NCI-H446 (cell line): ENCODE data around the gene NME3.
"Not testable (repeated sequence)": the region's sequence is repeated elsewhere in the genome, so short reads cannot be mapped to it uniquely, and the experiment has no call there.

Source experiments
- DNase-seq, 2 experiments: peaks; one replicate each; lab custom pipeline; 2025; lab: John Stamatoyannopoulos, UW

NME3 gene

DNA sequence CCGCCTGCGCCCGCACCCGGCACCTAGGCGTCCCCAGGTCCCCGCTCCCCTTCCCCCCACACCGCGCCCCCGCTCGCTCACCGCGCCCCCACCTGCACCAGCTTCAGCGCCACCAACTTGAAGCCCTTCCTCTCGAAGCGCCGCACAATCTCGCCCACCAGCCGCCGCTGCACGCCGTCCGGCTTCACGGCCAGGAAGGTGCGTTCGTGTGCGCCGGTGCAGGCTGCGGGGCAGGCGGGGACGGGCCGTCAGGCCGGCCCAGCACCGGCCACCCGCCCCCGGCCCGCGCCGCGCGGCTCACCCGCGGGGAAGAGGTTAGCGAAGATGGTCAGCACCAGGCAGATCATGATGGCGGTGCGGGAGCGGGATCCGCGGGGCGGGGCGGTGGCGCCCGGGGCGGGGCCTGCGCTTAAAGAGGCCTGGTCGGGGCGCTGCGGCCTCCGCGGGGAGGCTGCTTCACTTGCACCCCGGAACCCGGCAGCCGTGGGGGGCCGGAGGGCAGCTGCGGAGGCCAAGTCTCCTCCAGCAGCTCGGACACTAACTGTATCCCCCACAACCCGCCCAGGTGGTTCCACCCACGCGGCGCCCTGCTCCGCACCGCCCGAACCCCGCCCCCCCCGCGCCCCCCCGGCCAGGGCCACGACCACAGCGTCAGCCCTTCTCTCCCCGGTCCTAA is at the start of gene NME3:
TSS of gene NME3 (minus strand) at position 356 of the 676 bp plus-strand sequence. CDS start at position 347, 9 bp downstream.
- peak; percentile 13 to 63 for DNase-seq

GRCh38 chr16:1820946-1821290 is 49.6 kb upstream of the NME3 start:
- no peak for DNase-seq

DNA sequence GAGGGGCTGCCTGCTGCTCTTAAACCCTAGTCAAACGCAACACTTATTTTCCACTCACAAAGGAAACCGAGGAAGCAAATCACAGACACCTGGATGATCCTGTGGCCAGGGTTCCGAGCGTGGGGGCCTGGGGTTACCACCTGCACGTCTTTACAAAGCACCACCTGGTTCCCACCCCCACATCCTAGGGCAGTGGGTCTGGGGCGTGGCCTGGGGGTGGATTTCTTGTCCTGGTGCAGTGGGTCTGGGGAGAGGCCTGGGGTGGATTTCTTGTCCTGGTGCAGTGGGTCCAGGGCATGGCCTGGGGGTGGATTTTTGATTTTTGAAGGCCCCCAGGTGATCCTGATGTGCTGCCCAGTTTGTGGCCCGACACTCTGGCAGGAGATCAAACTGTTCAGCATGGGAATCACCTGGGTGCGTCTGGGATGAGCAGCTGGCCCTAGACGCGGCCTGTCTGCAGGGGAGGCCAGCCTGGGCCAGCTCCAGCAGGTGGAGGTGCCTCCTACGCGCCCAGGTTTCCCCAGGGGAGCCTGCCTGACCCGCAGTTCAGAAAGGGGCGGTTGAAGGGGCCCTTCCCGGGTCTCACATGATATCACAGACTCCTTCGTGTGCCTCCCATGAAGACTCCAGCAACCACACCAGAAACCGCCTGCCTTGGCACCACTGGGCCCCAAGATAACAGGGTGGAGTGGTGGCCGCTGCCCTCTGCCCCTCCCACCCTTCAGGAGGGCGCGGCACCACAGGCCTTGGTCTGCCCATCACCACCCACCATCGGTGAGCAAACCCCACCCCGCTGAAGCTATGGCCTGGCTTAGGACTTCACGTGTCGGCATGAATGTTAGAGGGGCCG is 49.0 kb upstream of the NME3 start:
- DNase-seq = no peak

DNA sequence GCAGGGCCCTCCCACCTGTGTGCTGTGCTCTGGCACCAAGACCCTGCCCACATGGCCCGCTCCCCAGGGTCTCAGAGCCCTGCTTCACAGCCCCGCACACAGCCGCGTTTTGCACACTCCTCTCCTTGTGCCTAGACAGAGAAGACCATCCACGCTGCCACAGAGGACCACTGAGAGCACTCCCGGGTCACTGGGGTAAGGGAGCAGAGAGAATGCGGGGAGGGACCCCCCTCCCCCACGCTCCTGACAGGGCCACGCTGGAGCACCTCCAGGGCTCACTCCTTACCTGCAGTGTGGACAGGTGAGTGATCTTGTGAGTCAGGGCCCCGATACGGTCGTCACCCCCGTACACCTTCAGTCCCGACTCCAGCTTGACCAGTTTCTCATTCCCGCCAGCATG is 48.3 kb upstream of the NME3 start:
- DNase-seq = no peak

DNA sequence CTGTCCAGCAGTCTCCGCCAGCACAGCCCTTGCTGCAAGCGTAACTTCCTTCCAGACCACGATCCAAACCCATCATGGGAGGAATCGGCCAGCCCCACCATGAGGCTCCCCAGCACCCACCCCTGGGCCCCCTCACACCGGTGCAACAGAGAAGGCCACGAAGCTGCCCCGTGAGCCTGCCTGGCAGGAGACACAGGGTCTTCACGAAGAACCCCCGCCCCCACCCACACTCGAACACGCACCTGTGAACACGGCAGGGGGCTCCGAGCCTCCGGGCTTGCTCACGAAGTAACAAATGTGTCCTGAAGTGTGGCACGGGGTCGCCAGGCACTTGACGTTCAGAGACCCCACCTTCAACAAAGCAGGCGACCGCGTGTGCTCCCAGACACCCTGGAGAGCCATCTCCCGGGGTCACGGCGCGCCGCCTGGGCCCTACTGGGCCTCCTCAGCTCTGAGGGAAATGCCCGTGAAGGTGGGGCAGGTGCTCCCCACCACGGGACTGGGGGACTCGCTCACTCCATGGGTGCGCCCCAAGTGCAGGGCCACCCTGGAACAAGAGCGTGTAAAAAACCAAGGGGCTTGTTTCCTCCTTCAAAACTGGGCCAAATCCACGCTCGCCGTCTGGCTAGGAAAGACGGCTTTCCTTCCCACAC is 47.7 kb upstream of the NME3 start:
- no peak for DNase-seq

DNA sequence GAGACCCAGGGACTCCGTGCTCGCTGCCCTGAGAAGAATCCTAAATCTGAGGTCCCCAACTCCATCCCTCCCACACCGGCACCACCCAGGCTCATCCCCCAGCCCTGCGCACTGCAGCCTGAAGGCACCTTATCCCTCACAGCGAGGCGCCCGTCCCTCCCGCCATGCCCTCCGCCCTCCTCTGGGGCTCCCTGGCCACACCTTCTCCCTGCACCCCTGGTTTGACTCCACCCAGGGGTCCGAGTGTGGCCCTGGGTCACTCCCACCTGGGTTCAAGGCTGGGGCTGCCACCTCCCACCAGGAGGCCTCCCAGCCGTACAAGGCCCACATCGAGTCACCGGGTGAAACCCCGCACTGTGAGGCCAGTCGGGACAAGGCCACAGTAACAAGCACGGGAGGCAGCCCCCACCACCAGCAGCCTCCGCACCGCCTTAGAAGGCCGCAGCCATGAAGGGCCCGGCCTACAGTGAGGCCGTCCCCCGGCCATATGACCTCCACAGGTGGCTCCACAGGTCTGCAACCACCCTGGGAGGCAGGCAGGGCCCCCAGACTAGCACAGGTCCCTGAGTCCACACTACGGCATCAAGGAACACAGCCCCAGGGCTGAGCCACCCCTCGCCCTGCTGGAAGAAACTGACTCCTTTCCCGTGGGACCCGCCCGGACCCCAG is 47.0 kb upstream of the NME3 start:
- DNase-seq = no peak

DNA sequence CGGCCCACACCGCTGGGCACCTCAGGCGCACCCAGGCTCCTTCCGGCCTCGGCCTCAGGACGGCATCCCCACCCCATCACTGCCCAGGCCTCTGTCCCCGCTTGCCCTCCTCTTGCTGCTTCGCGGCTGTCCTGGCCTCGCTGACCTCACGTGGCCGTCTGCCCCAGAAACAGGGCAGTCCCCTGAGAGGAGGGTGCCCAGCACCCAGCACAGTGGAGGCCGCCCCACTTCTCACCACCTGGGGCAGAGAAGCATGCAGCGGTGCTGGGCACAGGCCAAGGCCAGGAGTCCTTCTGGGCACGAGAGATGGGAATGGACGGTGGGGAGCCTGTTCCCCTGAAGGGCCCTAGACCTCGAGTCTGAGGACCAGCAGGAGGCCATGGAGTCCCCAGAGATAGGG is 46.4 kb upstream of the NME3 start:
- DNase-seq = no peak

DNA sequence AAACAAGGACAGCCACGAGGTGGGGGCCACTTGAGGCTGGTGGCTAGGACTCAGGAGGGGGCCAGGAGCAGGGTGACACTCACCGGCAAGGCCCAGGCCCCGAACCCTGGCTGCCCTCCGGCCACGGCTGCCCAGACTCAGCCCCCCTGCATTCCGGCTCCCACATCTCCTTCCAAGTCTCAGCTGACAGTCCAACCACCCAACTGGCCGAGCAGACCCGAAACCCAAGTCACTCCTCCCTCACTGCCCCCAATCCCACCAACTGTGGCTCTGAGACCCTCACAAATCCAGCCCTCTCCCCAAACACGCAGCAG is 45.9 kb upstream of the NME3 start:
- no peak for DNase-seq

DNA sequence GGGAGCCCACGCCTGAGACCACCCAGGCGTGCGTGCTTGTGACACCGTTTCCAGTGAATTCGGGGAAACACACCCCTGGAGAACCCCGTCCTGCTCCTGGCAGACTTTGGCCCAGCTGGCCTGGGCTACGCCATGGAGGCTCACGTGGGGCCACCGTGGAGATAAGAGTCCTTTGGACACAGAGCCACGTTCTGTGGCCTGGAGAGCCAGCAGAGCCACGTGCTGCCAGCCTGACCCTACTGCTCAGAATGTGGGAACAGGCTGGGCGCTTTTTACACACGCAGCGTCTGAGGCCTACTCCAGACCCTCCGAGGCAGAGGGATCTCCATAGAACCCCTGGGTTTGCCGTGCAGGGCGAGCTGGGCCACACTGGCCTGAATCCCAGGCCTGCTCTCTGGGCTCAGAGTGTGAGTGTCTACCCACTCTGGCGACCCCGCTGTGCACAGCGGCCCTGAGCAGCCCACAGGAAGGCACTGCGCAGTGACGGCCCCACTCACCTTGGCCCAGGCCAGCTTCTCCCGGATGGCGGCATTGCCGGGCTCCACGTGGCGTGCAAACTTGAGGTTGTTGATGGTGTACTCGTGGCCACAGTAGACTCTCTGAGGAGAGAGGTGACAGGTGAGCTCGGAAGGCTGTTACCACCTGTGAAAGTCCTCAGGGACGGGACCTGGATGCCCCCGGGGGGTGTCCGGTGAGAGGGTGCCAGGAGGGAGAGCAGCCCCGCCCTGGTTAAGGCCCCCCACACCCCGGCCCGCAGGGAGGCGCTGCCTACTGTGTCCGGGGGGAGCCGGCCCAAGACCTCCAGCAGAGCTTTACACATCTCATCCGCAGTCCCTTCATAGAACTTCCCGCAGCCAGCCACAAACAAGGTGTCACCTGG is 45.3 kb upstream of the NME3 start:
- no peak for DNase-seq

DNA sequence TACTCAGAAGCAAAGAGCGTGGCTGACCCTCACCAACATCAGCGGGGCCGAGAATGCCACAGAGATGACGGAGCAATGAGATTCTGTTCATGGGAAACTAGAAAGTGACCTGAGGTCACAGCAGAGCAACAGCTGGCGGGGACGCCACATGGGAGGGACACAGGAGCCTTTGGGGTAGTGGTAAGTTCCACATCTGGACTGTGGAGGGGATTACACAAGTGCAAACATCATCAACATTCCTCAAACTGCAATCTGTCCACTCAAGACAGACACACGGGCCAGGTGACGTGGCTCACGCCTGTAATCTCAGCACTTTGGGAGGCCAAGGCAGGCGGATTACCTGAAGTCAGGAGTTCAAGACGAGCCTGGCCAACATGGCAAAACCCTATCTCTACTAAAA is 44.1 kb upstream of the NME3 start:
- no peak for DNase-seq

GRCh38 chr16:1812732-1813163 is 41.4 kb upstream of the NME3 start:
- peak; percentile 2 to 65 for DNase-seq

- DNase-seq = no peak
Measured at GRCh38 chr16:1810536-1810935, 39.2 kb upstream of the NME3 start.

- DNase-seq = no peak
Measured at GRCh38 chr16:1810106-1810505, 38.8 kb upstream of the NME3 start.

- DNase-seq = no peak
Measured at GRCh38 chr16:1809281-1809801, 38.0 kb upstream of the NME3 start.

GRCh38 chr16:1808691-1809090 is 37.3 kb upstream of the NME3 start:
- no peak for DNase-seq

GRCh38 chr16:1807626-1808025 is 36.3 kb upstream of the NME3 start:
- DNase-seq = no peak

- DNase-seq = no peak
Measured at GRCh38 chr16:1800701-1801100, 29.4 kb upstream of the NME3 start.

DNA sequence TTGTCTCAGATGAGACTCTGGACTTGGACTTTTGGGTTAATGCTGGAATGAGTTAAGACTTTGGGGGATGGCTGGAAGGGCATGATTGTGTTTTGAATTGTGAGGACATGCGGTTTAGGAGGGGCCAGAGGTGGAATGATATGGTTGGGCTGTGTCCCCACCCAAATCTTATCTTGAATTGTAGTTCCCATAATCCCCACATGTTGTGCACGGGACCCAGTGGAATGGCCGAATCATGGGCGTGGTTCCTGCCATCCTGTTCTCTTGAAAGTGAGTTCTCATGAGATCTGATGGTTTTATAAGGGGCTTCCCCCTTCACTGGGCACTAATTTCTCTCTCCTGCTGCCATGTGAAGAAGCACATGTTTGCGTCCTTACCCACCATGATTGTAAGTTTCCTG is 27.9 kb upstream of the NME3 start:
- DNase-seq = not testable (repeated sequence)

DNA sequence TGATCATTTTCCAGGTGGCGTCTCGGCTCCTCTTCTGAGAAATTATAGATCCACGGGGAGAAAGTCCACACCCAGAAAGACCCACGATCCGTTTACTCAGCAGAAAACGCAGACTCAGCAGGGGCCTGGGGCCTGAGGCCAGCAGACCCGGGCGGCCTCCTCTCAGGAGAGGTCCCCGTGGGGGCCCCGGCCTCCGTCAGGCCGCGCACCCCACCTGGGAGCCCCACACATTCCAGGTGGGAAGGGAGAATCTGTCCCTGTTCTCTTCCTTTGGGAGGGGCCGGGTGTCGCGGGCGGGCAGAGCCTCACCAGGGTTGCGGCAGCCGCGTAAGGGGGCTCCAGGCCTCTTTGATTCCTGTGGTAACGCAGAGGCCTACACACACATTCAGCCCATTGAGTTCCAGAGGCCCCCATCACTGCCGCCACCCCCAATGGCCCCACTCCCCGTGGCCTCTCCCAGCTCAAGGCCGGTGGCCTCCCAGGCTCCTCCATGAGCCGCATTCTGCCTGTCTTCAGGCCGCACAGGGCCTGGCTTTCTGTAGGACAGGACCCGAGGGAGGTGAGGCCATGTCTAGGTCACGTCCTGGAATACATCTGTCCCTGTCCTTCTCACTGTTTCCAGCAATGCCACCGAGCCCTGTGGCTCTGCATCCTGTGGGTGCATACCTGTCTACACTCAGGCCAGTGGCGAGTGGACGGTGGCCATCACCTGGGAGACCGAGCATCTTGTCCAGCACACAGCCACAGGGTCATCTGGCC is 23.7 kb upstream of the NME3 start:
- DNase-seq = no peak

DNA sequence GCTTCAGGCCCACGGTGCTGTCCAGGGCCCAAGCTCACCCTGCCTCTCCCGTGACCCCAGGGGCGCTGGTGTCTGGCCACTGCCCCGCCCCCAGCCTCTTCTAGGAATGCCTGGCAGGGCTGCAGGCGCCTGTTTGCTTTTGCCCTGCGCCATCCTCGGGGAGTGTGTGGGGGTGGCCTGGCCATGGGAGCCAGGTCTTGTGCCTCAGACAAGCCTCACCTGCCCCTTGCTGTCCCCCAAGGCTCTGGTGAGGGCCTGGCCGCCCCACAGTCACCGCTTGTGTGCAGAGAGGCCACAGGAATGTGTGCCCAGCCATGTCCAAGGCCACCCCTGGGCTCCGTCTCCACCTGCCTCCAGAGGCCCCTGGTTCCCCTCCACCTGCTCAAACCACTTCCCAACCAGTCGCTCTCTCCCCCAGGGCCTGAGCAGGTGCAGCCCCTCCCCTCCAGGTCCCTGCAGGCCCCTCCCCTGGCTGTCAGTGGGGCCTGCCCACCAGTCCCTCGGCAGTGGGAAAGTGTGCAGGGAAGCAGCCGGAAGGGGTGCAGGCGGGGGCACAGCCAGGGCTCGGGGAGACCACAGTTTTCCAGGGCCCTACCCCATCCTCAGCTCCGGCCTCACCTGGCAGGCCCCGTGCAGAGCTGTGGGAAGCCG is 23.0 kb upstream of the NME3 start:
- DNase-seq = no peak
